Measurements from ENCODE around the gene GLI1. TPM values are rescaled to one million over a fixed set of nuclear protein-coding genes. Genes with fewer than 3 reads are reported as not detected.

The GLI1 gene
- total and polyA plus RNA-seq, 2 donors (not counting 1 experiment from before 2014, with no cell fraction given): 0.40 to 2.0 TPM

DNA sequence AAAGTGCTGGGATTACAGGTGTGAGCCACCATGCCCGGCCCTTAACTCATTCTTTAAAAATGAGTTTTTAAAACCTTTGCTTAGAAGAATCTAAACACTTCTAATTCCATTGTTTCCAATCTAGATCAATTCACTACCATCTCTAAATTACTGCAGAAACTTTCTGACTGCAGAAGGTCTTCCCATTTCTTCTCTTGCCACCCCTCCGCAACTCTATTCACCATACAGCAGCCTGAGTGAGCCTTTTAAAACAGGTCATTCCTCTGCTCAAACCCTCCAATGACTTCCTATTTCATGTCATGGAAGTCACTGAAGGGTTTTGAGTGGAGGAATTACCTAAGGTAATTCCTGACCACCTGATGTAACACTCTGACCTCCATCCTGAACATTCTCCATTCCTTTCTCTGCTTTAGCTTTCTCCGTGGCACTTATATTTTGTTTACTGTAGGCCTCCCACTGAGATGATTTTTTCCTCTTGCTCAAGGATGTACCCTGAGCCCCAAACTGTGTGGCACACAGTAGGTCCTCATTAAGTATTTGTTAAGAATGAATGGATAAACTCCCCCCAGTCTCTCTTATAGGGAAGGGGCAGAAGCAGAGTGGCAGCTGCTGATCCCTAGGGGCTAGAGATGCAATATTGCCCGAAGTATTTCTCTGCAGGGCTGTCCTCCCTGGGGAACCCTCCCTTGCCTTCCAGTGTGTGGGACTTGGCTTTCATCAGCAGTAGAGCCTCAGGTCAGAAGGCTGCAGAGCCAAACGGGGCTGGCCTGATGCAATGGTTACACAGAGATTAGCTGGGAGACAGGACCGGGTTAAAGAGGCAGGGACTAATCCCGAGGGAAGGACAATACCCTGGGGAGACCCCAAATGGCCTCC is 59.6 kb downstream of the GLI1 start:
- Histone ChIP-seq H3K27me3 (ENCODE audit: control insufficient read depth, insufficient read depth, low read length) (no peaks in the 10 kb centered on the region), H3K4me1 (ENCODE audit: control insufficient read depth, extremely low read depth, insufficient read depth, low read length) (peaks cover 31% of the 10 kb centered on the region), H3K4me3 (replicated peaks in 1 of 4; ENCODE audit: control extremely low read depth in 1 of 4, insufficient read depth in 1 of 4, low read depth in 3 of 4, low read length in 4 of 4) (peak overlapping the region; percentile 73 to 99 (median 84)), H3K9me3 (ENCODE audit: control insufficient read depth, insufficient read depth, low read depth, low read length) (no peaks in the 10 kb centered on the region), H3K27ac (ENCODE audit: insufficient read depth, low read length) (peak overlapping the region; percentile 97), H3K79me2 (ENCODE audit: control insufficient read depth, insufficient read depth, low read length) (peaks cover 48% of the 10 kb centered on the region), H3K9ac (ENCODE audit: insufficient read depth, low read length) (peak overlapping the region; percentile 94), H4K20me1 (ENCODE audit: control insufficient read depth, extremely low read depth, insufficient read depth, low read length) (peaks cover 3% of the 10 kb centered on the region), H3K36me3 (ENCODE audit: control insufficient read depth, insufficient read depth, low read length) (peaks cover 25% of the 10 kb centered on the region), H2AFZ (ENCODE audit: low read length) (no peak overlapping the region), H3K4me2 (ENCODE audit: extremely low read depth, insufficient read depth, low read length) (peak overlapping the region; percentile 99)
- TF ChIP-seq CTCF (conservative IDR thresholded peaks at IDR 0.05 in 1 of 2, IDR thresholded peaks at IDR 0.05 in 1 of 2; ENCODE audit: low read depth in 1 of 2, low read length in 2 of 2) (no peak), EZH2 (IDR thresholded peaks at IDR 0.05; ENCODE audit: low read length, missing control alignments) (no peak)
- peak; percentile 16 to 55 for DNase-seq (ENCODE audit: low read depth in 2 of 2)

- H3K79me2 ChIP-seq (ENCODE audit: control insufficient read depth, insufficient read depth, low read length): peaks cover 54% of the 10 kb centered on the region
- H3K9ac ChIP-seq (ENCODE audit: insufficient read depth, low read length): peak overlapping the region; percentile 94
- H3K36me3 ChIP-seq (ENCODE audit: control insufficient read depth, insufficient read depth, low read length): peaks cover 24% of the 10 kb centered on the region
- H3K4me1 ChIP-seq (ENCODE audit: control insufficient read depth, extremely low read depth, insufficient read depth, low read length): peaks cover 34% of the 10 kb centered on the region
- DNase-seq (ENCODE audit: low read depth in 2 of 2): no peak
- H2AFZ ChIP-seq (ENCODE audit: low read length): no peak overlapping the region
- H4K20me1 ChIP-seq (ENCODE audit: control insufficient read depth, extremely low read depth, insufficient read depth, low read length): peaks cover 3% of the 10 kb centered on the region
- TF ChIP-seq CTCF (conservative IDR thresholded peaks at IDR 0.05 in 1 of 2, IDR thresholded peaks at IDR 0.05 in 1 of 2; ENCODE audit: low read depth in 1 of 2, low read length in 2 of 2) (no peak), EZH2 (IDR thresholded peaks at IDR 0.05; ENCODE audit: low read length, missing control alignments) (no peak)
- H3K27ac ChIP-seq (ENCODE audit: insufficient read depth, low read length): peak overlapping the region; percentile 97
- no peaks in the 10 kb centered on the region for H3K27me3 ChIP-seq (ENCODE audit: control insufficient read depth, insufficient read depth, low read length)
- no peaks in the 10 kb centered on the region for H3K9me3 ChIP-seq (ENCODE audit: control insufficient read depth, insufficient read depth, low read depth, low read length)
- H3K4me3 ChIP-seq (replicated peaks in 1 of 4; ENCODE audit: control extremely low read depth in 1 of 4, insufficient read depth in 1 of 4, low read depth in 3 of 4, low read length in 4 of 4): peak overlapping the region; percentile 73 to 99 (median 84)
- H3K4me2 ChIP-seq (ENCODE audit: extremely low read depth, insufficient read depth, low read length): peak overlapping the region; percentile 99
Measured at GRCh38 chr12:57519796-57520052, 60.1 kb downstream of the GLI1 start.

DNA sequence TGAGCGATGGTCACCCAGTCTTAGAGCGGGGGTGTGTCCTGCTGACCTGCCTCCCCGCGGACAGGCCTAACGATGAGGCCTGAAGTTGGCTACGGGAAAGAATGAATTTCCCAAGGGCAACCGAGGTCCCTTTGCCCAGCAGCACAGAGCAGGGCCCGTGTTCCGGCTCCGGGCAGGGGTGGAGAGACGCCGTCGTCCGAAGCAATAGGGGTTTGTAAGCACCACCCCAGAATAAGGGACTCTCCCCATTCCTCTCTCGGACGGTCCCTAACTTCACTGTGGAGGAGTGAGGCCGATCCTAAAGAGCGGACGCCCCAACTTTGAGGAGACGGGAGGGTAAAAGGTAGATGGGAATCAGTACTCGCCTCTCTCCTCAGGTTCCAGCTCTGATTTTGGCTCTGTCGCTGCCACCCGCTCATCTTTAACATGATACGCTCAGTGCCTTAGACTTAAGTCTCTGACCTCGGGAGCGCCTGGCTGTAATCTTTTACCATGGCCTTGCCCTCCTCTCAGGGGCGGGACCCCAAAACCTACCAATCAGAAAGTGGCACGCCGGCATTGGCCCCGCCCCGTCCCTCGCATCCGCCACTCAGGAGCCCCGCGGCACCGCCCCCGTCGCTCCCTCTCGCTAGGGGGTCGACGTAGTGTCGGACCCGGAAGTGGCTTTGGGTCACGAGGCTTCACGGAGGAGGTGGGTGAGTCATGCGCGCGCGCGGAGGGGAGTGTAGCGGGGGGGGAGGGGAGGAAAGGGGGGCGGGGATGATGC is 60.7 kb downstream of the GLI1 start, which contains the start of gene DDIT3:
Gene DDIT3, minus strand, starts transcription at position 462 of the 766 bp plus-strand sequence. CDS start 3,108 bp downstream, outside the sequence.
- Histone ChIP-seq H3K36me3 (ENCODE audit: control insufficient read depth, insufficient read depth, low read length) (peaks cover 19% of the 10 kb centered on the region), H3K27me3 (ENCODE audit: control insufficient read depth, insufficient read depth, low read length) (no peaks in the 10 kb centered on the region), H3K9me3 (ENCODE audit: control insufficient read depth, insufficient read depth, low read depth, low read length) (no peaks in the 10 kb centered on the region), H3K4me1 (ENCODE audit: control insufficient read depth, extremely low read depth, insufficient read depth, low read length) (peaks cover 34% of the 10 kb centered on the region), H4K20me1 (ENCODE audit: control insufficient read depth, extremely low read depth, insufficient read depth, low read length) (peaks cover 3% of the 10 kb centered on the region), H3K79me2 (ENCODE audit: control insufficient read depth, insufficient read depth, low read length) (peaks cover 57% of the 10 kb centered on the region), H3K27ac (ENCODE audit: insufficient read depth, low read length) (peak within 1 kb of the TSS; percentile 98), H3K9ac (ENCODE audit: insufficient read depth, low read length) (peak within 1 kb of the TSS; percentile 94), H3K4me3 (replicated peaks in 1 of 4; ENCODE audit: control extremely low read depth in 1 of 4, insufficient read depth in 1 of 4, low read depth in 3 of 4, low read length in 4 of 4) (peak within 1 kb of the TSS; percentile 73 to 99 (median 84)), H2AFZ (ENCODE audit: low read length) (no peak within 1 kb of the TSS), H3K4me2 (ENCODE audit: extremely low read depth, insufficient read depth, low read length) (peak within 1 kb of the TSS; percentile 99)
- DNase-seq (ENCODE audit: low read depth in 2 of 2): peak; percentile 95 to 99
- TF ChIP-seq CTCF (conservative IDR thresholded peaks at IDR 0.05 in 1 of 2, IDR thresholded peaks at IDR 0.05 in 1 of 2; ENCODE audit: low read depth in 1 of 2, low read length in 2 of 2): no peak
- no peak for TF ChIP-seq EZH2 (IDR thresholded peaks at IDR 0.05; ENCODE audit: low read length, missing control alignments)

Data from fibroblast of lung (primary cell).